LNCaP clone FGC (cell line): ENCODE results near the gene FNBP1L.

Experiments used
- DNase-seq: peaks from one replicate; pipeline ENCODE4 v3.0.0-alpha.2; 2011; ENCODE audit warnings: low read depth
- H3K4me3 ChIP-seq: 2 replicates; pipeline ENCODE4 v1.5.1; 2011; ENCODE audit warnings: mild to moderate bottlenecking, low read depth, low read length, control low read depth
- TF ChIP-seq, protein P1 (sequence below): IDR thresholded peaks from 2 replicates; pipeline ENCODE4 v1.5.1; 2012; ENCODE audit warnings: mild to moderate bottlenecking; ENCODE audit not compliant: control insufficient read depth, insufficient read depth; ENCODE audit errors: extremely low read depth

The FNBP1L gene

DNA sequence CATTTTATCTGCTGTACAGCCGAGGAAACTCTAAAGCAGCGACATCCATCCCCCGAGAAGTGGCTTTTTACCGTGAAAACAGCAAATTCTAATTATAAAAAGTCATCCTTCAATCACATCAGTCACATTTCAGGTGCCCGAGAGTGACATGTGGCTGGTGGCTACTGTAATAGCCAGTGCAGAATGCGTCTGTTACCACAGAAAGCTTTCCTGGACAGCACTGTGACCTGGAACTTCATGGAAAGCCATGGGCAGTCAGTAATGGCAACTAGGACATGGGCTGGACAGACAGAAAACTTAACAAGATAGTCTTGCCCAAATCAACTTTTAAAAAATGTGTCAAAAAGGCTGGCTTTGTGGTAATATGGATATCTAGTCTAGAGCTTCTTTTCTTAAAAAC is 127.1 kb downstream of the FNBP1L start:
- no peak overlapping the region for H3K4me3 ChIP-seq
- TF ChIP-seq, protein P1, sequence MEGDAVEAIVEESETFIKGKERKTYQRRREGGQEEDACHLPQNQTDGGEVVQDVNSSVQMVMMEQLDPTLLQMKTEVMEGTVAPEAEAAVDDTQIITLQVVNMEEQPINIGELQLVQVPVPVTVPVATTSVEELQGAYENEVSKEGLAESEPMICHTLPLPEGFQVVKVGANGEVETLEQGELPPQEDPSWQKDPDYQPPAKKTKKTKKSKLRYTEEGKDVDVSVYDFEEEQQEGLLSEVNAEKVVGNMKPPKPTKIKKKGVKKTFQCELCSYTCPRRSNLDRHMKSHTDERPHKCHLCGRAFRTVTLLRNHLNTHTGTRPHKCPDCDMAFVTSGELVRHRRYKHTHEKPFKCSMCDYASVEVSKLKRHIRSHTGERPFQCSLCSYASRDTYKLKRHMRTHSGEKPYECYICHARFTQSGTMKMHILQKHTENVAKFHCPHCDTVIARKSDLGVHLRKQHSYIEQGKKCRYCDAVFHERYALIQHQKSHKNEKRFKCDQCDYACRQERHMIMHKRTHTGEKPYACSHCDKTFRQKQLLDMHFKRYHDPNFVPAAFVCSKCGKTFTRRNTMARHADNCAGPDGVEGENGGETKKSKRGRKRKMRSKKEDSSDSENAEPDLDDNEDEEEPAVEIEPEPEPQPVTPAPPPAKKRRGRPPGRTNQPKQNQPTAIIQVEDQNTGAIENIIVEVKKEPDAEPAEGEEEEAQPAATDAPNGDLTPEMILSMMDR, result no peak
- no peak for DNase-seq

DNA sequence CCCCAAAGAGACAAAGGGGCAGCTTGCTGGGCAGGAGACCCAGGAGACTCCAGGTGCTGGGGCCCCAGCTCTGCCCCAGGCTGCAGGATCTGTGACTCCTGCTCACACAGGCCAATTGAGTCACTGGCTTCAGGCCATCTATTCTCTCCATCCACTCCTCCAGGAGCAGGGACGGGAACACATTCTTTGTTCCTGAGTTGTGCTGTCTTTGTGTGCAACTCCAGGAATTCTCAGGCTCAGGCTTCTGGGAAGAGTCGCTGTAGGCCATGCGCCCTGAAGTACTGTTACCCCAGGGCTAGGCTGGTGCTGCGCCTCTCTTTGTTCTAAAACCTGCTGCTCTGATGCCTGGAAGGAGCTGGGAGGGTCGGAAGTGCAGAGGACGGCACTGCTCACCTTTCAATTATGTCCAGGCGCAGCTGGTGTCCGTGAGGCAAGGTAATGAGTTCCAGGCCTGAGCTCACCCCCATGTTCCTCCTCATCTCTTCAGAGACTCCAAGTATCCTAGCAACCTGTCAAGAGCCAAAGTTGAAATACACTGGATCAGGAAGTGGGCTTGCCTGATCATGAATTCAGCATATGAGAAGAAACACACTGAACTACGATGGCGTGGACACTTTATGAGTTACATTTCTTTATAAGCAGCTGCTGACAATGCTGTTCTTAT is 127.8 kb downstream of the FNBP1L start:
- DNase-seq, result no peak
- TF ChIP-seq, protein P1, result no peak
- H3K4me3 ChIP-seq, result no peak overlapping the region

DNA sequence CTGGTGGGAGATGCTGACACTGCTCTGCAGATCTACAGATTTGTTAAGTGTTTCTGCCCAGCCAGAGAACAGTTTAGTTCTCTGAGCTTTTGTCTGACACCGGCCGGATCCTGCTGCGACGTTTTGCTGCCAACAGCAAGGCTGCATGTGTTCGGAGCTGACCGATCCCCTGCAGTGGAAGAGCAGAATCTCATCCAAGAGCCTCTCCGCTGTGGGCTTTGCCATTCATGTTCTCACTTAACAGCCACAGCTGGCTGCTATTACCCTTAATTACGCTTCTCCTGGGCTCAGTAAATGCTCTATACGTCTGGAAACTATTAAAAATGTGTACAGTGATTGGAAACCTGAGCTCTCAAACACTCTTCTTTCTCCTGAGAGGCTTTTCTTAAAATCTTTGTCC is 128.4 kb downstream of the FNBP1L start:
- DNase-seq, result no peak
- TF ChIP-seq, protein P1, result no peak
- no peak overlapping the region for H3K4me3 ChIP-seq

DNA sequence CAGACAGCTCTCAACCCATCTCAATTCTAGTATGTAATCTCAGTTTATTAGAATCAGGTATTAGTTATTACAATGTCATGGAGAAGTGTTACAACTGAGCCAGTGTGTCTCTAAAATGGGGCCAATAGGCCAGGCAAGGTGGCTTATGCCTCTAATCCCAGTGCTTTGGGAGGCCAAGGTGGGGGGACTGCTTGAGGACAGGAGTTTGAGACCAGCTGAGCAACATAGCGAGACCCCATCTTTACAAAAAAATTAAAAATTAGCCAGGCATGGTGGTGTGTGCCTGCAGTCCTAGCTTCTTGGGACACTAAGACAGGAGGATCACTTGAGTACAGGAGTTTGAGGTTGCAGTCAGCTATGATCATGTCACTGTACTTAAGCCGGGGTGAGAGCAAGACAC is 128.8 kb downstream of the FNBP1L start:
- no peak for DNase-seq
- TF ChIP-seq, protein P1, result no peak
- H3K4me3 ChIP-seq, result no peak overlapping the region

DNA sequence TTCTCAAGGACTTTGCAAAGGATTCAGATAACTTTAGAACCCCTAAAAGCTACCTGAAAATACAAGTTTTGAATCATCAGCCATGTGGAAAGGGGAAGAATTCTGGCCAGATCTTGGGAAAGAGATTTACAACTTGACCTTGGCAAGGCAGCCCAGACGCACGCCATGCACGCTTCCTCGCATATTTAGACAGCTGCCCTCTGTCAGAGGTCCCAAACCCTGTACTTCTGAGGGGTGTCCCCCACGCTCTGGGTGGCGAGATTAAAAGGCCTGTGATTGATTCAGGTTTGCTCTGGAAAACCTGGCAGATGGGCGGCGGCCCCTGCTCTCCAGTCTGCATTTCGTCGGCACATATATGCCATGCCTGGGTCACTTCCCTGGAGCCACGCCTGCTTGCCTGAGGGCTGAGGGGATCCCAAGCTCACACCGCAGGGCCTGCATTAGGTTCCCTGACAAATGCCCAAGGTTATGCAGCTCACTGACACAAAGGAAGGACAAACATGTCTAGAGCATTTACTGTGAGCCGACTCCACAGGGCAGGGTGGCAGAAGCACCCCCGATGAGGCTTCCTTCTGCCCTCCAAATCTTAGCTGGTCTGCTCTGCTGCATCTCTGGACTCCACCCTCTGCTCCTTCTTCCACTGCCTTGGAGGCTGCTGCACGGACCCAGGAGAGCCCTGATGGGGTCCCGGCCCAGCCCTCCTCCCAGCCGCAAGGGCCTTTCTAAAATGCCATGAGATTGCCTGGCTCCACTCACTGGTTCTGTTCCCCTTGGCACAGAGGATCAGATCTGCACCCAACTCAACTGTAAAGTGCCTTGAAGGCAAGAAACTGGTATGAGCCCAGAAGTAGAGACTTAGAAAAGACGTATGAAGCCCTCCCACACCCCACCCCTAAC is 129.9 kb downstream of the FNBP1L start:
- DNase-seq, result no peak
- no peak overlapping the region for H3K4me3 ChIP-seq
- TF ChIP-seq, protein P1, result no peak

DNA sequence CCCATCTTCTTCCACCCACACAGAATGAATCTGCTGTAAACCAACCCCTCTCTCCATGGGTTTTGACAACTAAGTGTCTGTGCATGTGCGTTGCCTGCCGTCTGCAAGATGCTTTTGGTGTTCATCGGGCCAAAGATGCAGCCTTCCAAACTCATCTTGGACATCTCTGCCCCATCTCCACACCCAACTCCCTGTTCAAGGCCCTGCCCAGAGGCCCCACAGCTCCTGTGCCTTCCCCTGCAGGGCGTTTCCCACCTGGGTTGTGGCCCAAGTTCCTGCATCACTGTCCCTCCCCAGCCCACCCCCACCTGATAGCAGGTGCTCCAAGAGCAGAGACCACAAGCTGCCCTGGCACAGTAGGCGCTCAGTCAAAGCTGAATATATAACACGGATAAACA is 130.5 kb downstream of the FNBP1L start:
- no peak for DNase-seq
- TF ChIP-seq, protein P1, result no peak
- no peak overlapping the region for H3K4me3 ChIP-seq
